GM21515 (cell line): ENCODE measurements around the gene CASS4.

Experiments
- ATAC-seq: cut with Tn5 transposase; IDR thresholded peaks from one replicate; pipeline ENCODE4 v1.9.1; 2021; ENCODE audit not compliant: unreplicated experiment

Gene CASS4

DNA sequence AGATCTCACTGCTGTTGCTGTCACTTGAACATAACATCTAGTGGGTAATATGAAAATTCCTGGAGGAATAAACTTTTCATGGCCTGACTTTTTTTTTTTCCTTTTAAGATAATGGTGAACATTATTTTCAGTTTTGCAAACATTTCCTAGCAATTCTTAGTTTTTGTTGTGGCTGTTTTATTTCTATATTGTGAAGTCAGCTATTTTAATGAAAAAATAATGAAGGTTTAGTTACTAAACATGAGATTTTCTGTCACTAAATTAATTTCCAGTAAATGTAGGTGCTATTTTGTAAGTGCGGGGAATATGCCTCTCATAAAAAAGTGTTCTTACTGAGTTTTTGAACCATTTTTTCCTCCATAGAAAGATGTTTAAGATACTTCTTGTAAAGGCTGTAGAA, 89.1 kb downstream of the CASS4 start:
- ATAC-seq, result no peak

DNA sequence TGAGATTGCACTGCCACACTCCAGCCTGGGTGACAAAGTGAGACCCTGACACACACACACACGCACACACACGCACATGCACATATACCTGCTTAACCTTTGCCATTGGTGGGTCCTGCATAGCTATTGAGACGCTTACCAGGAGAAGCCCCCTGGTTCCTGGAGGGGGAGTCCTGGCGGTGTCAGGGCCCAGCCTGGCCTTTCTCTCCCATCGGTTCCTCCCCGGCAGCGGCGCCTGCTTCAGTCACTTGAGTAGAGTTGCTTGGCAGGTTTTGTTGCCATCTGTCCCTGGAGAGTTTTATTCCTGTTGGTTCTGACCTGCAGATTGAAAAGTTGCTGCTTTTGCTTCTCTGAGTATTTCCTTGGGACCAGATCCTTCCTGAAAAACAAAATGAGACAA, 91.9 kb downstream of the CASS4 start:
- ATAC-seq, result no peak

GRCh38 chr20:56504373-56505005, 92.4 kb downstream of the CASS4 start:
- ATAC-seq, result no peak

- no peak for ATAC-seq
These were observed 94.0 kb downstream of the CASS4 start for GRCh38 chr20:56506103-56506502.
